HEK293T (cell line): ENCODE measurements around the gene GULP1.

ENCODE experiments used
- ARNT ChIP-seq: fragments of 450-650 bp; IDR thresholded peaks from 2 replicates; pipeline ENCODE4 v1.6.1; 2017; ENCODE audit warnings: mild to moderate bottlenecking
- BHLHE40 ChIP-seq: fragments of 450-650 bp; IDR thresholded peaks from 2 replicates; pipeline ENCODE4 v1.6.1; 2016; ENCODE audit warnings: mild to moderate bottlenecking, moderate library complexity, borderline replicate concordance
- CTBP1 ChIP-seq: fragments of 450-650 bp; IDR thresholded peaks from 2 replicates; pipeline ENCODE4 v1.6.1; 2016; ENCODE audit warnings: borderline replicate concordance
- FOXK2 ChIP-seq: fragments of 450-650 bp; IDR thresholded peaks from 2 replicates; pipeline ENCODE4 v1.6.1; 2016; ENCODE audit warnings: mild to moderate bottlenecking
- FOXM1 ChIP-seq: fragments of 450-650 bp; IDR thresholded peaks from 2 replicates; pipeline ENCODE4 v1.6.1; 2017; ENCODE audit warnings: mild to moderate bottlenecking, borderline replicate concordance
- LEF1 ChIP-seq: fragments of 450-650 bp; IDR thresholded peaks from 2 replicates; pipeline ENCODE4 v1.6.1; 2017; ENCODE audit warnings: mild to moderate bottlenecking, borderline replicate concordance
- NFRKB ChIP-seq: fragments of 450-650 bp; IDR thresholded peaks from 2 replicates; pipeline ENCODE4 v1.6.1; 2016; ENCODE audit warnings: mild to moderate bottlenecking, moderate library complexity
- PKNOX1 ChIP-seq: fragments of 450-650 bp; IDR thresholded peaks from 2 replicates; pipeline ENCODE4 v1.6.1; 2016
- SP1 ChIP-seq: fragments of 450-650 bp; IDR thresholded peaks from 2 replicates; pipeline ENCODE4 v1.6.1; 2017
- SUZ12 ChIP-seq: fragments of 450-650 bp; IDR thresholded peaks from 2 replicates; pipeline ENCODE4 v1.6.1; 2016; ENCODE audit warnings: mild to moderate bottlenecking
- TARDBP ChIP-seq: fragments of 450-650 bp; IDR thresholded peaks from 2 replicates; pipeline ENCODE4 v1.6.1; 2016

GRCh38 chr2:188576651-188577050, 285.0 kb downstream of the GULP1 start:
- no peak for TF ChIP-seq BHLHE40
- TF ChIP-seq FOXK2: no peak
- no peak for TF ChIP-seq FOXM1
- TF ChIP-seq SP1: no peak
- no peak for TF ChIP-seq ARNT
- TF ChIP-seq SUZ12: no peak
- TF ChIP-seq NFRKB: no peak
- TF ChIP-seq CTBP1: no peak
- TF ChIP-seq TARDBP: no peak
- no peak for TF ChIP-seq LEF1
- no peak for TF ChIP-seq PKNOX1
